Measurements from ENCODE around the gene ARHGAP10.

Gene ARHGAP10

GRCh38 chr4:148116969-148117368 is 385.1 kb downstream of the ARHGAP10 start:
- Histone ChIP-seq H3K9ac (ENCODE audit: low read depth, low read length) (no peak overlapping the region), H3K9me3 (ENCODE audit: control insufficient read depth, insufficient read depth, low read length) (no peaks in the 10 kb centered on the region), H3K36me3 (ENCODE audit: control insufficient read depth, insufficient read depth, low read length) (no peaks in the 10 kb centered on the region), H3K4me1 (ENCODE audit: control insufficient read depth, insufficient read depth, low read length) (peaks cover 28% of the 10 kb centered on the region), H3K27me3 (ENCODE audit: control insufficient read depth, insufficient read depth, low read length) (no peaks in the 10 kb centered on the region), H3K27ac (ENCODE audit: low read depth, low read length) (no peak overlapping the region), H3K4me3 (ENCODE audit: low read depth, low read length) (no peak overlapping the region)

DNA sequence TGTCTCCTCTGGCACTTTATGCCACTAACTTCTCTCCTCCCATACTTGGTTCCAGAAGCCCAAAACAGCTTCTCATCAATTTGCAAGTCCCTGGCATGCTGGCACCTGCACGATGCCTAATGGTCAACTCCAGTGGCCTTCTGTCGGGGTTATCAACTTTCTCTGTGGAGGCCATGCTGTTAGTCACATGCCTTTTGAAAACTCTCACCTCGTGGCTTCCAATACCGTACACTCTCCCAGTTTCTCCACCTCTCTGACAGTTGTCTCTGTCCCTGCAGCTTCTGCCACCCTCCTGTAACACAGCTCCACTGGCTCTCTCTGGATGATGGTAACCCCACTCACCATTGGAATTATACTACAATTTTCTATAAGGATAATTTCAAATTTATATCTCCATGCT is 386.3 kb downstream of the ARHGAP10 start:
- Histone ChIP-seq H3K4me1 (ENCODE audit: control insufficient read depth, insufficient read depth, low read length) (peaks cover 20% of the 10 kb centered on the region), H3K9ac (ENCODE audit: low read depth, low read length) (no peak overlapping the region), H3K27ac (ENCODE audit: low read depth, low read length) (no peak overlapping the region), H3K36me3 (ENCODE audit: control insufficient read depth, insufficient read depth, low read length) (no peaks in the 10 kb centered on the region), H3K27me3 (ENCODE audit: control insufficient read depth, insufficient read depth, low read length) (no peaks in the 10 kb centered on the region), H3K4me3 (ENCODE audit: low read depth, low read length) (no peak overlapping the region), H3K9me3 (ENCODE audit: control insufficient read depth, insufficient read depth, low read length) (0 out of 2 replicates have a peak, but pooled peaks cover 2% of the 10 kb centered on the region)

GRCh38 chr4:148118633-148119032 is 386.7 kb downstream of the ARHGAP10 start:
- Histone ChIP-seq H3K4me3 (ENCODE audit: low read depth, low read length) (no peak overlapping the region), H3K27me3 (ENCODE audit: control insufficient read depth, insufficient read depth, low read length) (no peaks in the 10 kb centered on the region), H3K27ac (ENCODE audit: low read depth, low read length) (no peak overlapping the region), H3K9ac (ENCODE audit: low read depth, low read length) (no peak overlapping the region), H3K9me3 (ENCODE audit: control insufficient read depth, insufficient read depth, low read length) (0 out of 2 replicates have a peak, but pooled peaks cover 3% of the 10 kb centered on the region), H3K36me3 (ENCODE audit: control insufficient read depth, insufficient read depth, low read length) (no peaks in the 10 kb centered on the region), H3K4me1 (ENCODE audit: control insufficient read depth, insufficient read depth, low read length) (peaks cover 20% of the 10 kb centered on the region)

GRCh38 chr4:148120216-148120615 is 388.3 kb downstream of the ARHGAP10 start:
- Histone ChIP-seq H3K4me3 (ENCODE audit: low read depth, low read length) (no peak overlapping the region), H3K9ac (ENCODE audit: low read depth, low read length) (no peak overlapping the region), H3K27ac (ENCODE audit: low read depth, low read length) (no peak overlapping the region), H3K4me1 (ENCODE audit: control insufficient read depth, insufficient read depth, low read length) (peaks cover 14% of the 10 kb centered on the region), H3K9me3 (ENCODE audit: control insufficient read depth, insufficient read depth, low read length) (peaks cover 16% of the 10 kb centered on the region), H3K36me3 (ENCODE audit: control insufficient read depth, insufficient read depth, low read length) (no peaks in the 10 kb centered on the region), H3K27me3 (ENCODE audit: control insufficient read depth, insufficient read depth, low read length) (no peaks in the 10 kb centered on the region)
